ENCODE measurements around the gene INAFM2.

The INAFM2 gene

GRCh38 chr15:40306371-40306770 lies 17.1 kb upstream of the INAFM2 start:
- no peak for DNase-seq (ENCODE audit: low read depth in 2 of 2)

GRCh38 chr15:40306908-40307307 lies 16.6 kb upstream of the INAFM2 start:
- no peak for DNase-seq (ENCODE audit: low read depth in 2 of 2)

GRCh38 chr15:40307421-40308211 lies 15.9 kb upstream of the INAFM2 start, which contains the start of gene PLCB2:
Gene PLCB2 (minus strand): TSS chr15:40307935. CDS start chr15:40307672, 263 bp downstream.
- DNase-seq (ENCODE audit: low read depth in 2 of 2), result no peak

GRCh38 chr15:40309344-40309862 lies 14.1 kb upstream of the INAFM2 start:
- no peak for DNase-seq (ENCODE audit: low read depth in 2 of 2)

GRCh38 chr15:40310001-40310959 lies 13.2 kb upstream of the INAFM2 start:
- no peak for DNase-seq (ENCODE audit: low read depth in 2 of 2)

- DNase-seq (ENCODE audit: low read depth in 2 of 2), result no peak
Observed at GRCh38 chr15:40310993-40311392, 12.5 kb upstream of the INAFM2 start.

GRCh38 chr15:40312370-40313158 lies 10.9 kb upstream of the INAFM2 start:
- DNase-seq (ENCODE audit: low read depth in 2 of 2), result no peak

GRCh38 chr15:40313531-40314398 lies 9.7 kb upstream of the INAFM2 start:
- DNase-seq (ENCODE audit: low read depth in 2 of 2), result no peak

- no peak for DNase-seq (ENCODE audit: low read depth in 2 of 2)
Observed at GRCh38 chr15:40314723-40315276, 8.7 kb upstream of the INAFM2 start.

- DNase-seq (ENCODE audit: low read depth in 2 of 2), result no peak
Observed at GRCh38 chr15:40316931-40317330, 6.6 kb upstream of the INAFM2 start.

- DNase-seq (ENCODE audit: low read depth in 2 of 2), result no peak
Observed at GRCh38 chr15:40317580-40317979, 5.9 kb upstream of the INAFM2 start.

GRCh38 chr15:40320409-40320808 lies 3.1 kb upstream of the INAFM2 start:
- DNase-seq (ENCODE audit: low read depth in 2 of 2), result no peak

- no peak for DNase-seq (ENCODE audit: low read depth in 2 of 2)
Observed at GRCh38 chr15:40320931-40321371, 2.5 kb upstream of the INAFM2 start.

GRCh38 chr15:40322531-40323238 lies 807 bp upstream of the INAFM2 start:
- DNase-seq (ENCODE audit: low read depth in 2 of 2), result no peak

- no peak for DNase-seq (ENCODE audit: low read depth in 2 of 2)
Observed at GRCh38 chr15:40323953-40324937, 753 bp downstream of the INAFM2 start.

GRCh38 chr15:40325188-40325587 lies 1.7 kb downstream of the INAFM2 start:
- no peak for DNase-seq (ENCODE audit: low read depth in 2 of 2)

- DNase-seq (ENCODE audit: low read depth in 2 of 2), result no peak
Observed at GRCh38 chr15:40325700-40326099, 2.2 kb downstream of the INAFM2 start.

- DNase-seq (ENCODE audit: low read depth in 2 of 2), result no peak
Observed at GRCh38 chr15:40327457-40327856, 4.0 kb downstream of the INAFM2 start.
